ENCODE results near the gene NCF4. TPM values are rescaled to one million over a fixed set of nuclear protein-coding genes. Genes with fewer than 3 reads are reported as not detected.

Gene NCF4
- total RNA-seq, 4 donors from 2014 or later: 4.4 to 175 (median 13.0) TPM

GRCh38 chr22:36886016-36886415, 25.2 kb downstream of the NCF4 start:
- no peaks in the 10 kb centered on the region for H3K36me3 ChIP-seq
- H3K9me3 ChIP-seq: peaks cover 0 to 7% (median 0%) of the 10 kb centered on the region in 4 donors
- H3K4me3 ChIP-seq: no peak overlapping the region
- no peak overlapping the region for H3K27ac ChIP-seq
- no peak for TF ChIP-seq CTCF (IDR thresholded peaks at IDR 0.05)
- no peak for TF ChIP-seq POLR2A (IDR thresholded peaks at IDR 0.05)
- no peaks in the 10 kb centered on the region for H3K4me1 ChIP-seq
- no peaks in the 10 kb centered on the region for H3K27me3 ChIP-seq
- DNase-seq: no peak

GRCh38 chr22:36887162-36887561, 26.4 kb downstream of the NCF4 start:
- no peaks in the 10 kb centered on the region for H3K27me3 ChIP-seq
- no peaks in the 10 kb centered on the region for H3K9me3 ChIP-seq
- no peak for DNase-seq
- H3K4me3 ChIP-seq: no peak overlapping the region
- no peaks in the 10 kb centered on the region for H3K4me1 ChIP-seq
- H3K27ac ChIP-seq: no peak overlapping the region
- H3K36me3 ChIP-seq: no peaks in the 10 kb centered on the region
- TF ChIP-seq CTCF (IDR thresholded peaks at IDR 0.05): no peak
- no peak for TF ChIP-seq POLR2A (IDR thresholded peaks at IDR 0.05)

GRCh38 chr22:36891646-36892045, 30.8 kb downstream of the NCF4 start:
- TF ChIP-seq POLR2A (IDR thresholded peaks at IDR 0.05): no peak
- TF ChIP-seq CTCF (IDR thresholded peaks at IDR 0.05): no peak
- Histone ChIP-seq H3K9me3 (no peaks in the 10 kb centered on the region), H3K4me1 (no peaks in the 10 kb centered on the region), H3K27me3 (no peaks in the 10 kb centered on the region), H3K36me3 (no peaks in the 10 kb centered on the region), H3K4me3 (no peak overlapping the region), H3K27ac (no peak overlapping the region)
- no peak for DNase-seq

GRCh38 chr22:36892292-36892691, 31.5 kb downstream of the NCF4 start:
- TF ChIP-seq POLR2A (IDR thresholded peaks at IDR 0.05) (no peak), CTCF (IDR thresholded peaks at IDR 0.05) (no peak)
- H3K9me3 ChIP-seq: no peaks in the 10 kb centered on the region
- H3K4me1 ChIP-seq: no peaks in the 10 kb centered on the region
- H3K4me3 ChIP-seq: no peak overlapping the region
- no peaks in the 10 kb centered on the region for H3K27me3 ChIP-seq
- no peaks in the 10 kb centered on the region for H3K36me3 ChIP-seq
- H3K27ac ChIP-seq: no peak overlapping the region
- no peak for DNase-seq

GRCh38 chr22:36893262-36893661, 32.5 kb downstream of the NCF4 start:
- no peak overlapping the region for H3K27ac ChIP-seq
- no peaks in the 10 kb centered on the region for H3K27me3 ChIP-seq
- H3K4me3 ChIP-seq: no peak overlapping the region
- no peaks in the 10 kb centered on the region for H3K4me1 ChIP-seq
- no peak for TF ChIP-seq POLR2A (IDR thresholded peaks at IDR 0.05)
- H3K9me3 ChIP-seq: no peaks in the 10 kb centered on the region
- no peak for DNase-seq
- no peaks in the 10 kb centered on the region for H3K36me3 ChIP-seq

- Histone ChIP-seq H3K27ac (no peak overlapping the region), H3K27me3 (no peaks in the 10 kb centered on the region), H3K4me3 (no peak overlapping the region), H3K9me3 (no peaks in the 10 kb centered on the region), H3K4me1 (no peaks in the 10 kb centered on the region), H3K36me3 (no peaks in the 10 kb centered on the region)
- no peak for TF ChIP-seq CTCF (IDR thresholded peaks at IDR 0.05)
- TF ChIP-seq POLR2A (IDR thresholded peaks at IDR 0.05): no peak
- no peak for DNase-seq
Measured at GRCh38 chr22:36894266-36894665, 33.5 kb downstream of the NCF4 start.
